Ascending aorta (tissue), 2 donors: Measurements from ENCODE around the gene DOLK. TPM values are rescaled to one million over a fixed set of nuclear protein-coding genes. Genes with fewer than 3 reads are reported as not detected.

Source experiments
- DNase-seq, 2 donors: peaks; one replicate each; pipeline ENCODE4 v3.0.0-alpha.2; 2019; ENCODE audit warnings: low spot score in 2 of 2
- H3K27ac ChIP-seq, 2 donors: fragments of 200-600 bp; sonication (generic); one replicate each; pipeline ENCODE4 v1.5.1; 2016 to 2017; ENCODE audit warnings: mild to moderate bottlenecking in 1 of 2
- H3K27me3 ChIP-seq: fragments of 200-600 bp; sonication (generic); one replicate; pipeline ENCODE4 v1.5.1; 2017
- H3K36me3 ChIP-seq, 2 donors: fragments of 200-600 bp; sonication (generic); one replicate each; pipeline ENCODE4 v1.5.1; 2016
- H3K4me1 ChIP-seq, 2 donors: fragments of 200-600 bp; sonication (generic); one replicate each; pipeline ENCODE4 v1.5.1; 2016 to 2017; ENCODE audit warnings: mild to moderate bottlenecking in 1 of 2
- H3K4me3 ChIP-seq, 2 donors: fragments of 200-600 bp; sonication (generic); one replicate each; pipeline ENCODE4 v1.5.1; 2016 to 2017; ENCODE audit warnings: mild to moderate bottlenecking in 1 of 2
- H3K9me3 ChIP-seq, 2 donors: fragments of 200-600 bp; sonication (generic); one replicate each; pipeline ENCODE4 v1.5.1; 2016
- intact Hi-C: fragments of 100-400 bp; cut with DNase I; formaldehyde crosslinking; loops from one replicate; pipeline ENCODE4 v1.15.1; 2023
- total RNA-seq: library from RNA; depleted of rRNA; stranded (reverse); fragments of >200 nt; gene quantifications from one replicate; pipeline ENCODE4 v1.1.0, GENCODE V29; 2016
- TF ChIP-seq, protein P1 (sequence below), 3 experiments: fragments of 200-600 bp in 2 of 3; fragments of 450-650 bp in 1 of 3; sonication (generic) in 2 of 3; IDR thresholded peaks; one replicate each; pipeline ENCODE4 v1.5.1; 2016 to 2019; ENCODE audit warnings: antibody characterized with exemption in 3 of 3, mild to moderate bottlenecking in 1 of 3, moderate library complexity in 1 of 3

The DOLK gene
- total RNA-seq, 1 donor from 2014 or later: 5.0 TPM

- peaks cover 0 to 7% of the 10 kb centered on the region in 2 donors for H3K4me1 ChIP-seq
- H3K27ac ChIP-seq: no peak overlapping the region
- intact Hi-C loops: loop anchor here (1.0 kb wide), 2 partner anchors 65 to 76 kb away; no protein-coding TSS in a partner anchor
- DNase-seq: no peak
- TF ChIP-seq, protein P1, sequence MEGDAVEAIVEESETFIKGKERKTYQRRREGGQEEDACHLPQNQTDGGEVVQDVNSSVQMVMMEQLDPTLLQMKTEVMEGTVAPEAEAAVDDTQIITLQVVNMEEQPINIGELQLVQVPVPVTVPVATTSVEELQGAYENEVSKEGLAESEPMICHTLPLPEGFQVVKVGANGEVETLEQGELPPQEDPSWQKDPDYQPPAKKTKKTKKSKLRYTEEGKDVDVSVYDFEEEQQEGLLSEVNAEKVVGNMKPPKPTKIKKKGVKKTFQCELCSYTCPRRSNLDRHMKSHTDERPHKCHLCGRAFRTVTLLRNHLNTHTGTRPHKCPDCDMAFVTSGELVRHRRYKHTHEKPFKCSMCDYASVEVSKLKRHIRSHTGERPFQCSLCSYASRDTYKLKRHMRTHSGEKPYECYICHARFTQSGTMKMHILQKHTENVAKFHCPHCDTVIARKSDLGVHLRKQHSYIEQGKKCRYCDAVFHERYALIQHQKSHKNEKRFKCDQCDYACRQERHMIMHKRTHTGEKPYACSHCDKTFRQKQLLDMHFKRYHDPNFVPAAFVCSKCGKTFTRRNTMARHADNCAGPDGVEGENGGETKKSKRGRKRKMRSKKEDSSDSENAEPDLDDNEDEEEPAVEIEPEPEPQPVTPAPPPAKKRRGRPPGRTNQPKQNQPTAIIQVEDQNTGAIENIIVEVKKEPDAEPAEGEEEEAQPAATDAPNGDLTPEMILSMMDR (IDR thresholded peaks at IDR 0.05): no peak
- no peak overlapping the region for H3K4me3 ChIP-seq
- no peaks in the 10 kb centered on the region for H3K27me3 ChIP-seq
- no peaks in the 10 kb centered on the region for H3K9me3 ChIP-seq
- H3K36me3 ChIP-seq: peaks cover 3% of the 10 kb centered on the region in 2 donors
Observed at GRCh38 chr9:128928624-128929023, 18.8 kb downstream of the DOLK start.

- Histone ChIP-seq H3K27me3 (no peaks in the 10 kb centered on the region), H3K4me3 (no peak overlapping the region), H3K36me3 (no peaks in the 10 kb centered on the region), H3K4me1 (peaks cover 3 to 14% of the 10 kb centered on the region in 2 donors), H3K27ac (no peak overlapping the region), H3K9me3 (no peaks in the 10 kb centered on the region)
- DNase-seq: no peak
- TF ChIP-seq, protein P1 (IDR thresholded peaks at IDR 0.05): peak; percentile 89 to 93 (median 92)
- intact Hi-C loops: loop anchor here (1.0 kb wide), 2 partner anchors 65 to 76 kb away; no protein-coding TSS in a partner anchor
Observed at GRCh38 chr9:128927731-128928411, 19.5 kb downstream of the DOLK start.

- Histone ChIP-seq H3K9me3 (no peaks in the 10 kb centered on the region), H3K27ac (peak overlapping the region; percentile 94 to 95), H3K36me3 (peaks cover 0 to 10% of the 10 kb centered on the region in 2 donors), H3K4me1 (peaks cover 18 to 53% of the 10 kb centered on the region in 2 donors), H3K4me3 (peak overlapping the region in 1 of 2 donors; percentile 59), H3K27me3 (no peaks in the 10 kb centered on the region)
- TF ChIP-seq, protein P1 (IDR thresholded peaks at IDR 0.05): no peak
- intact Hi-C loops: loop anchor here (2.0 kb wide), 1 partner anchor 23 kb away; the partner anchor contains the start of genes DOLK and NUP188
- DNase-seq: no peak
Observed at GRCh38 chr9:128923493-128923883, 23.9 kb downstream of the DOLK start.

DNA sequence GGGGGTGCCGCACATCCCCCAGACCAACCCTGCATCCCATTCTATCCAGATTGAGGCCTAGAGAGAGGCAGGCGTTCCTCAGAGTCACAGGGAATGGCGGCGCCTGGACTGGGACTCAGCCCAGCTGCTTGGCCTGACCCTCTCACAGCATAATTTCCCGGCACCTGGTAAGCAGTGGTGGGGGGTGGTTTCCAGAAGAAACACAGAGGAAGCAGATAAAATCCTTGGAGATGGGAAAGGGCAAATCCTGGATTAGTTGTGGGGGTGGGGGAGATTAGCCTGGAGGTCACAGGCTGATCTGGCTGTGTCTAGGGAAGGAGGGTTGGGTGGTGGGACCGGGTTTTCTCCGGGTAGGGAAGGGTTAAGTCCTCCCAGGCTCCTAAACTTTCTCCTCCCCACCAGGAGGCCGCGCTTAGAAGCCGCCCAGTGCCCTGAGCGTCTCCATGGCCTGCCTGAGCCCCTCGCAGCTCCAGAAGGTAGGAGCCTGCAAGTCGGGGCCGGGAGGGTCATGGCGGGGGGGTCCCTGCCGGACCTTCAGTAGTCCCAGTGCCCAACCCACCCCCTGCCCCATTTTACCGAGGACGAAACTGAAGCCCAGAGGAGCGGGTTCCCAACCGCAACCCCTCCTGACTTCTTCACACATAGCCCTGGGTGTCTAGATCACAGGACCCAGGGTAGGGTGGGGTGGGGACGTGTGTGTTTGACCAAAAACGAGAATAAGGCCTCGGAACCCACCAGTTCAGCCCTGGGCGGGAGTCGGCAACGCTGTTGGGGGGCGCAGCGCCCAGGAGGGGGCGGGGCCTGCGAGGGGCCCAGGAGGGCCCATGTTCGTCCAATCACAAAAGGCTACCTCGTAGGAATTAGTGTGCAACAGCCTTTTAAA, 25.3 kb downstream of the DOLK start:
- H3K4me1 ChIP-seq: peaks cover 21 to 52% of the 10 kb centered on the region in 2 donors
- H3K9me3 ChIP-seq: no peaks in the 10 kb centered on the region
- TF ChIP-seq, protein P1 (IDR thresholded peaks at IDR 0.05): peak in 1 of 3 experiments; percentile 4
- H3K4me3 ChIP-seq: peak overlapping the region; percentile 59 to 73
- H3K27me3 ChIP-seq: no peaks in the 10 kb centered on the region
- peaks cover 10 to 18% of the 10 kb centered on the region in 2 donors for H3K36me3 ChIP-seq
- peak in 1 of 2 donors; percentile 80 for DNase-seq
- intact Hi-C loops: loop anchor here (2.0 kb wide), 1 partner anchor 25 kb away; the partner anchor contains the start of genes DOLK and NUP188
- H3K27ac ChIP-seq: peak overlapping the region; percentile 94 to 95

GRCh38 chr9:128920381-128921058, 26.9 kb downstream of the DOLK start, which contains the start of gene PHYHD1:
Gene PHYHD1, plus strand, starts transcription at chr9:128920982. Its CDS starts 1,342 bp downstream, at chr9:128922324.
- Histone ChIP-seq H3K36me3 (peaks cover 19 to 34% of the 10 kb centered on the region in 2 donors), H3K27me3 (no peaks in the 10 kb centered on the region), H3K4me3 (peak within 1 kb of the TSS; percentile 59 to 73), H3K9me3 (no peaks in the 10 kb centered on the region), H3K4me1 (peaks cover 34 to 68% of the 10 kb centered on the region in 2 donors), H3K27ac (peak within 1 kb of the TSS; percentile 94 to 95)
- TF ChIP-seq, protein P1 (IDR thresholded peaks at IDR 0.05): no peak
- peak; percentile 67 to 92 for DNase-seq
- intact Hi-C loops: loop anchor here (1.0 kb wide), 1 partner anchor 38 kb away; the partner anchor contains the start of gene LRRC8A
